ENCODE measurements around the gene AK1. TPM values are rescaled to one million over a fixed set of nuclear protein-coding genes. Genes with fewer than 3 reads are reported as not detected.
A peak's percentile ranks its signal among the peaks of the same experiment; 100 is the strongest.

AK1 gene
- total RNA-seq, 4 donors from 2014 or later = 37.4 to 75.0 (median 56.0) TPM

DNA sequence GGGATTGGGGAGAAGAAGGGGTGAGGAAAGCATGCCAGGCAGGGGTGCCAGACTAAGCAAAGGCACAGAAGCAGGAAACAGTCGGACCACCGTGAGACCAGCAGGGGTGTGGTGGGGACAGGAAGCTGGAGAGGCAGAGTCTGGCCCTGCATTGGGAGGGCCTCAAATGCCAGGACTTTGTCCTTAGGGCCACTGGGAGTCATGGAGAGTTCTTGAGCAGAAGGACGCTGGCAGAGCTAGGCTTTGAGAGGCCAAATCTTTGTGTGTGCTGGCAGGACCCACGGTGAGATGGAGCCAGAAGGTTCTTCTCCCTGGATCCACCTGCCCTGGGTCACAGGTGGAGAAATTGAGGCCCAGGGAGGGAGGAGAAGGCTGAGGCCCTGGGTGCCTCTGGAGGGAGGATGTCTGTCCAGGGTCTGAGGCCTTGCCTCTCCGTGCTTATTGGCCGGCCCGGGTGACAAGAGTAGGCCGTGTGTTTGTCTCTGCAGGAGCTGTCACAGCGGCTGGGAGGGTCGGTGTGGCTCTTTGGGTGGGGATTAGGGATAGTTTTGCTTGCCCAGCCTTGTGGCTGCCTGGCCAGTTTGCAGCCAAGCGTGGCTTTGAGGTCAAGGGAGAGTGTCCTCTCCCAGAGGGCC lies 21.3 kb downstream of the AK1 start:
- no peak for TF ChIP-seq POLR2AphosphoS5 (IDR thresholded peaks at IDR 0.05)
- TF ChIP-seq, protein P1, sequence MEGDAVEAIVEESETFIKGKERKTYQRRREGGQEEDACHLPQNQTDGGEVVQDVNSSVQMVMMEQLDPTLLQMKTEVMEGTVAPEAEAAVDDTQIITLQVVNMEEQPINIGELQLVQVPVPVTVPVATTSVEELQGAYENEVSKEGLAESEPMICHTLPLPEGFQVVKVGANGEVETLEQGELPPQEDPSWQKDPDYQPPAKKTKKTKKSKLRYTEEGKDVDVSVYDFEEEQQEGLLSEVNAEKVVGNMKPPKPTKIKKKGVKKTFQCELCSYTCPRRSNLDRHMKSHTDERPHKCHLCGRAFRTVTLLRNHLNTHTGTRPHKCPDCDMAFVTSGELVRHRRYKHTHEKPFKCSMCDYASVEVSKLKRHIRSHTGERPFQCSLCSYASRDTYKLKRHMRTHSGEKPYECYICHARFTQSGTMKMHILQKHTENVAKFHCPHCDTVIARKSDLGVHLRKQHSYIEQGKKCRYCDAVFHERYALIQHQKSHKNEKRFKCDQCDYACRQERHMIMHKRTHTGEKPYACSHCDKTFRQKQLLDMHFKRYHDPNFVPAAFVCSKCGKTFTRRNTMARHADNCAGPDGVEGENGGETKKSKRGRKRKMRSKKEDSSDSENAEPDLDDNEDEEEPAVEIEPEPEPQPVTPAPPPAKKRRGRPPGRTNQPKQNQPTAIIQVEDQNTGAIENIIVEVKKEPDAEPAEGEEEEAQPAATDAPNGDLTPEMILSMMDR (IDR thresholded peaks at IDR 0.05) = no peak
- TF ChIP-seq EP300 (IDR thresholded peaks at IDR 0.05) = no peak
- TF ChIP-seq POLR2A (IDR thresholded peaks at IDR 0.05; ENCODE audit: low read depth) = no peak
- Histone ChIP-seq H3K4me3 (no peak overlapping the region), H3K9me3 (no peaks in the 10 kb centered on the region), H3K27me3 (peaks cover 0 to 8% (median 0%) of the 10 kb centered on the region in 4 donors), H3K27ac (replicated peaks in 1 of 4) (peak overlapping the region in 2 of 4 donors; percentile 86), H3K36me3 (peaks cover 0 to 23% (median 0%) of the 10 kb centered on the region in 4 donors), H3K4me1 (peaks cover 65 to 82% (median 69%) of the 10 kb centered on the region in 4 donors)
- intact Hi-C loops (cut with DNase I) = loop anchor here (5.0 kb wide), 1 partner anchor 44 kb away; no protein-coding TSS in a partner anchor
- WGBS = 72% methylated on average over 4 of the region's 11 CpGs
- DNase-seq (ENCODE audit: extremely low spot score) = no peak

DNA sequence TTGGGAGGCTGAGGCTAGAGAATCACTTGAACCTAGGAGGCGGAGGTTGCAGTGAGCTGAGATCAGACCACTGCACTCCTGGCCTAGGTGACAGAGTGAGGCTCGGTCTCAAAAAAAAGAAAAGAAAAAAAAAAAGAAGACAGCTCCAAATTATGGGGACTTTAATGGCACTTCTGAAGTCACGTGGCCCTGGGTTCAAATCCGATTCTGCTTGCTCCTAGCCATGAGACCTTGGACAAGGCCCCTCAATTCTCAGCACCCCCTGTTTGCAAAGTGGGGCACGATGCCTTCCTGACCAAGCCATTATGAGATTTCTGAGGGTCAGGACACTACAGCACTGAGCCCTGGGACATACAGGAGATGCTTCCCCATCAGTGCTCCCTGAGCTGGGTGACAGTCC lies 22.0 kb downstream of the AK1 start:
- peak overlapping the region in 3 of 4 donors; percentile 80 to 86 (median 86) for H3K27ac ChIP-seq (replicated peaks in 1 of 4)
- no peak overlapping the region for H3K4me3 ChIP-seq
- peaks cover 58 to 76% (median 66%) of the 10 kb centered on the region in 4 donors for H3K4me1 ChIP-seq
- intact Hi-C loops (cut with DNase I) = loop anchor here (5.0 kb wide), 1 partner anchor 43 kb away; no protein-coding TSS in a partner anchor
- peaks cover 0 to 8% (median 0%) of the 10 kb centered on the region in 4 donors for H3K27me3 ChIP-seq
- H3K9me3 ChIP-seq = no peaks in the 10 kb centered on the region
- TF ChIP-seq POLR2AphosphoS5 (IDR thresholded peaks at IDR 0.05) = no peak
- no peak for TF ChIP-seq EP300 (IDR thresholded peaks at IDR 0.05)
- TF ChIP-seq, protein P1 (IDR thresholded peaks at IDR 0.05) = no peak
- TF ChIP-seq POLR2A (IDR thresholded peaks at IDR 0.05; ENCODE audit: low read depth) = no peak
- DNase-seq (ENCODE audit: extremely low spot score) = no peak
- 94% methylated on average over 5 of the region's 5 CpGs for WGBS
- peaks cover 0 to 30% (median 0%) of the 10 kb centered on the region in 4 donors for H3K36me3 ChIP-seq

DNA sequence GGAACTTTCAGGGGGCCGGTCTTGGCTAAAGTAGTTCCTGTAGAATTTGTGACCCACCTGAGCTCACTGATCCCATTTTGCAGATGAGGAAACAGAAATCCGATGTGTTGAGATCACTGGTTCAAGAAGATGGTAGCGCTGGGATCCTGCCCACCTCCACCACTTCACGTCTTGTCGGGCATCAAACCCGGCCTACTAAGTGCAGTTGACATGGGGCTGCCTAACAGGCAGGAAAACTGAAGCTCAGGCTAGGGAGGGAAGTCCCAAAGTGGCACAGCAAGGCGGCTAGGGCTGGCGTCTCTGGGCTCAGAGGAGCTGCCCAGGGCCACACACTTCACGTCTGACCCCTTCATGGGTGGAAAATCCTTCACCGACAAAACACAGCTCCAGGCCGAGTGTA lies 22.5 kb downstream of the AK1 start:
- H3K27me3 ChIP-seq = peaks cover 0 to 8% (median 0%) of the 10 kb centered on the region in 4 donors
- TF ChIP-seq EP300 (IDR thresholded peaks at IDR 0.05) (no peak), POLR2AphosphoS5 (IDR thresholded peaks at IDR 0.05) (no peak), POLR2A (IDR thresholded peaks at IDR 0.05; ENCODE audit: low read depth) (no peak)
- TF ChIP-seq, protein P1 (IDR thresholded peaks at IDR 0.05) = no peak
- WGBS = 74% methylated on average over 11 of the region's 11 CpGs
- peaks cover 52 to 70% (median 66%) of the 10 kb centered on the region in 4 donors for H3K4me1 ChIP-seq
- peak overlapping the region; percentile 68 to 86 (median 83) for H3K27ac ChIP-seq (replicated peaks in 1 of 4)
- H3K4me3 ChIP-seq = peak overlapping the region; percentile 58 to 75 (median 67)
- intact Hi-C loops (cut with DNase I) = loop anchor here (5.0 kb wide), 1 partner anchor 43 kb away; no protein-coding TSS in a partner anchor
- no peak for DNase-seq (ENCODE audit: extremely low spot score)
- no peaks in the 10 kb centered on the region for H3K9me3 ChIP-seq
- H3K36me3 ChIP-seq = peaks cover 0 to 36% (median 0%) of the 10 kb centered on the region in 4 donors

DNA sequence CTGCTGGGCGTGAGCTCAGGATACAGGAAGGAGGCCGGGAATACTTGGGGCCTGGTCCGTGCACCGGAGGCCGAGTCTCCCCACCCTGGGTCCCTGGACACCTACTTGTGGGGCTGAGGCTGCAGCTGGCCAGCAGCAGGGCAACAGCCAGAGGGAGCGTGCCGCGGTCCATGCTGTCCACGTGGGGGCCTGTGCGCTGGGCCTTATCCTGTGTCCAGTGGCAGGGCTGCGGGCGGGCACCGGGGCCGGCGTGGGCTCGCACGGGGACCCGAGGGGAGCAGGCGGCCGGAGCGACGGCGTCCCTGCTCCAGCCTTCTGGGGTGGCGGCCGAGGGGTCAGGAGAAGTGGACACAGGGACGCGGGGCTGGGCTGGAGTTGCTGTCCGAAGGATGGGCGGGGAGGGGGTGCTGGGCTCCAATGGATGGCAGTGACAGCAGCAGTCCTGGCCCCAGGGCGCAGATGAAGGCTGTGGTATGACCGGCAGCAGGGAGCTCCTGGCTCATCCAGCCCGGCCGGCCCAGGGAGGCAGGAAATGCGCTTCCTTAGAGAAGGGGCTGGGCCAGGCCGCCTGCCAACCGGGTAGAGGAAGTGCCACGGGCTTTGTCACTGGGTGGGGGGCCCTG lies 23.2 kb downstream of the AK1 start, which contains the start of gene ENG:
ENG (minus strand) TSS at position 475 of the 623 bp plus-strand sequence; CDS start at position 172, 303 bp downstream.
- WGBS = 36% methylated on average over 8 of the region's 37 CpGs
- TF ChIP-seq POLR2AphosphoS5 (IDR thresholded peaks at IDR 0.05) (peak; percentile 44 to 66), EP300 (IDR thresholded peaks at IDR 0.05) (no peak), POLR2A (IDR thresholded peaks at IDR 0.05; ENCODE audit: low read depth) (no peak)
- TF ChIP-seq, protein P1 (IDR thresholded peaks at IDR 0.05) = peak in 1 of 3 experiments; percentile 9
- intact Hi-C loops (cut with DNase I) = no loop called here
- peaks cover 0 to 43% (median 0%) of the 10 kb centered on the region in 4 donors for H3K36me3 ChIP-seq
- H3K4me1 ChIP-seq = peaks cover 46 to 65% (median 64%) of the 10 kb centered on the region in 4 donors
- peak within 1 kb of the TSS; percentile 68 to 86 (median 83) for H3K27ac ChIP-seq (replicated peaks in 1 of 4)
- peaks cover 0 to 5% (median 3%) of the 10 kb centered on the region in 4 donors for H3K9me3 ChIP-seq
- peak within 1 kb of the TSS; percentile 58 to 75 (median 67) for H3K4me3 ChIP-seq
- H3K27me3 ChIP-seq = peaks cover 0 to 8% (median 0%) of the 10 kb centered on the region in 4 donors
- DNase-seq (ENCODE audit: extremely low spot score) = no peak

Data from esophagus muscularis mucosa (tissue), 4 donors.